ENCODE results near the gene FTSJ3. TPM values are rescaled to one million over a fixed set of nuclear protein-coding genes. Genes with fewer than 3 reads are reported as not detected.

Gene FTSJ3
- total RNA-seq, 1 experiment from 2014 or later: 124 TPM

GRCh38 chr17:63843910-63844677 is 16.6 kb upstream of the FTSJ3 start:
- DNase-seq (ENCODE audit: low spot score): no peak

DNA sequence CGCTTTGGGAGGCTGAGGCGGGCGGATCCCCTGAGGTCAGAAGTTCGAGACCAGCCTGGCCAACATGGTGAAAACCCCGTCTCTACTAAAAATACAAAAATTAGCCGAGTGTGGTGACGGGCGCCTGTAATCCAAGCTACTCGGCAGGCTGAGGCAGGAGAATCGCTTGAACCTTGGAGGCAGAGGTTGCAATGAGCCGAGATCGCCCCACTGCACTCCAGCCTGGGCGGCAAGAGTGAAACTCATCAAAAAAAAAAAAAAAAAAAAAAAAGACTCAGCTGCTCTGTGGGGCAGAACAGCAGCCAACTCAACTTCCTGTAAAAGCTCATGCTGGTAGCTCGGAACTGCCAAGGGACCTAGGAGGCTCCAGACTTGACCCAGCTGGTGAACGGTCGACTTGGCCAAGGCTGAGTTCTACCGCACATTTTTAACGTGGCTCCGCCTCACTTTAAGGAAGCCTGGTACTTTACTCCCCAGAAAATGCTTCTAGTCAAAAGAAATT is 16.0 kb upstream of the FTSJ3 start:
- peak; percentile 85 for DNase-seq (ENCODE audit: low spot score)

DNA sequence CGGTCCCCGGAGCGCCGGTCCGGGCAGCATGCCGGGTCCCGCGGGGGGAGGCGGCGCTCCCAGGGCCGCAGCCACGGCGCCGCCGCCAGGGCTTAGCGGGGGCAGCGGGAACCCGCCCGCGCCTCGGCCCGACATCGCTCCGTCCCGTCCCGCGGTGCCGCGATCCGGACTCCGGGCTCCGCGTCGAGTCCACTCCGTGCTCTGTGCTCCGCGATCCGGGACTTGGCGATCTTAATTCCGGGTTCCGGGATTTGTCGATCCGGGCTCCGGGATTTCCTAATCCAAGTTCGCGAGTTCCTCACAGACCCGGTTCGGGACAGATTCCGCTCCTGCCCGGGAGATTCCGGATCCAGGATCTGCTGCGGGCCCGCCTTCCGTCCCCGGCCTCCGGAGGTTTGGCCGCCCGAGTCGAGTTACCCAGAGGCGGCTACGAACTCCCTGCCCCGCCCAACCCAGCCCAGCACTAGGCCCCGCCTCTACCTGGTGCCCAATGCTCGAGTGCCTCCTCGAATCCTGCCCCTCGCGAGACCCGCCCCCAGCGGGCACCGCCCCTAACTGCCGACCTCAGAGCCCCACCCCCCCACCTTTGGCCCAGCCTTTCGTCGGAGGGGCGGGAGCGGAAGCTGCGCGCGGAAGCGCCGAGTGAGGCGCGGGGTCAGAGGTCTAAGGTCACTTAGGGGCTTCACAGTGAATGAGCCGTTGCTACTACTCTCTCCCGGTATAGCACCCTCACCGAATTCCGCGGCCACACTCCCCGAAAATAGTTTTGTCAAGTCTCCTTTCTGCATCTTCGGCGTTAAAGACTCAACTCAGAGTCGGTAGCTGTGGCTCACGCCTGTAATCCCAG is 15.3 kb upstream of the FTSJ3 start, which contains the start of gene SMARCD2:
SMARCD2 (minus strand) TSS at position 146 of the 847 bp plus-strand sequence; CDS start at position 135, 11 bp downstream.
- DNase-seq (ENCODE audit: low spot score): peak; percentile 98

DNA sequence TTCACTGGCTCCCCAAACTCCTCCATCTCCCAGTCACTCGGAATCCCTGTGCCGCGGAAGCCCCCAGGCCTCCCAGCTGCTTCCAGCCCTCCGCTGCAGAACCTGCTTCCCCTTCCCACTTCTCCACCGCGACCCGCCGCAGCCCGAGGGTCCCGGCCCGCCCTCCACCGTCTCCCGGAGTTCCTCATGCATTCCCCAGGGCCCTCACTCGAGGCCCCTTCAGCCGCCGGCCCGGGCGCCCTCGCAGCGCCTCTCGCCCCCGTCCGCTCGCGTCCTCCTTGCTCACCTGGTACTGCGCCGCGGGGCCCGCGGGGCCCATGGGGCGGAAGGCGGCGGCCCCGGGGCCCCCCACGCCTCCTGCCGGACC is 14.7 kb upstream of the FTSJ3 start:
- no peak for DNase-seq (ENCODE audit: low spot score)

DNA sequence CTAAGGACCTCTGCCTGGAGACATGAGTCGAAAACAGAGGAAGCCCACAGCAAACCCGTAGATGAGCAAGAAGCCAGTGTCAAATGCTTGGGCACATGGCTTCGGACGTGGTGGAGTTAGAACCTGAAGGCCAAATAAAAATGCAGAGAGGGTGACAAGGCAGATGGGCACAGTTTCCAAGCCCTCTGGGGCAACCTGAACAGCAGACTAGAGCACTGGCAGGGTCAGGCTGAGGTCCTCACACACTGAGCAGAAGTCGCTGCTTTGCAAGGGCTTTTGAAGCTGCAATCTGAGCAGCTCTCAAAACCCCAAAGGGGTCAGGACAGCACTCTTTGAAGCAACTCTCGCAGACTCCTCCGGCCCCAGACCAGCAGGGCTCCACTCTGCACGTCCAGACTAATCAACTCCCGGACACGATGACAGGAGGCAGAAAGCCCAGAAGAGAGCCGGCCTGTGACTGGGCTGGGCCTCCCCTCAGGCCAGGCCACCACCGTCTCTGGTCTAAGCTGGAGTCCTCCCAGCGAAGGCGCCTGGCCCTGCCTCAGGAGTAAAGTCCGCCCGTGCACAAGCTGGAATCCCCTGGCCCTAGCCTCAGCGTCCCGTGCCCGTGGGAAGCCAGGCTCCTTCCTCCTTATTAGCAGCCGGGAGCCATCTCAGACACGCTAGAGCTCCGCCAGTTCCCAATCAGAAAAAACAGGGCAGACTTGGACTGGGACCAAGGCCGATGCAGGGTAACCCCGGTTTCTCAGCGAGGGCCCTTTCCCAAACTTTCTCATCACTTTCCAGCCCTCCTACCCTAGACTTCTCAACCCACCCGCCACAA is 14.1 kb upstream of the FTSJ3 start:
- no peak for DNase-seq (ENCODE audit: low spot score)

DNA sequence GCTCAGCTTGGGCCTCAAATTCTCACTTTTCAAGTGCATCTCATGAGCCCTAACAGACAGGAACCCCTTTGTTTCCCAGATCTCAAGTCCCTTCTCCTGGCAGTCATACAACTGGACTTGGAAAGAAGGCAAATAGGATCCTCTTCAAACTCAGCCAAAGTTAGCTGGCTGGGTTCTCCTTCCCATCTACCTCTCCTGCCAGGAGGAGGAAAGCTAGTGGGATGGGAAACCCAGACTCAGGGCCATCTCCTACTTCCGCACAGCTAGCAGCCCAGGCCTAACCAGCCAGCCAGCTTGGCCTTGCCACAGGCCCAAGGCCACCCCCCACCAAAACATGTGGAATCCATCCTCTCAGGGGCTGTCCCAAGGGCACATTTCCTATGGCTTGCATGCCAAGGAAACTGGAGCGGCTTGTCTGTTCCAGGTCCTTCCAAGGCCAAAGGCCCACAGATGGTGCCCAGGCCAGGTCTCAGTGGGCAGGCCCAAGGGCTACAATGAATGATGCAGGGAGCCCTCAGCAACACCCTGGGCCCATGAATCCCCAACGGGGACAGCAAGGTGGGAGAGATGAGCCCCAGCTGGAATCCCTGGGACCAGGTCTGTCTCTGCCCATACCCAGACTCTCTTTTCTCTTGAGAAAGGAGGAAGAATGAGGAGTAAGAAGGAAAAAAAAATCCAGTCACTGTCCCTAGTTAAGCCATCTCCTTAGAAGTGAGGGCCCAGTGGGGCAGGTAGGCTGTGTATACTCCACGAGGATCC is 13.3 kb upstream of the FTSJ3 start:
- no peak for DNase-seq (ENCODE audit: low spot score)

DNA sequence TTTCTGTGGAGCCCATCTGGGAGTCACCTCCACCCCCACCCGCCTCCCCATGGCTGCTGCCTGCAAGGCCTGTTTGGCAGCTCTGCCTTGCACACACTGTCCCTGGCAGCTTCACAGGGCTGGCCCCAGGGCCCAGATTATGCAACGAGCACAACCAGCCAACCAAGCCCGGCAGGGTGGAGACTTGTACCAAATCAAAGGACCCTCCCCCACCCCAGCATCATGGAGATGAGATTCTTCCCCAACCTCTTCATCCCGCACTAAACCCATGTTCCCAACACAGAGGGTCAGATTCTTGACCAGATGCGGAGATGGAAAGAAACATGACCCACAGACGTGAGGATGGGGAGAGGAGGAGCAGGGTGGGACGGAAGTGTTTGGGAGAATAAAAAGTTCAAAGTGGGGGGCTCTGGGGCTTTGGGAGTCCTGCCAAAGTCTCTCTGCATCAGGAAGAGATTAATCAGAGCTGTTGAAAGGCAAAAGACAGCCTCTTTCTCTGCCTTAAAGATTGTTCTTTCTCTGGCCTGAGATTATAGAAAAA is 11.2 kb upstream of the FTSJ3 start:
- no peak for DNase-seq (ENCODE audit: low spot score)

GRCh38 chr17:63837962-63838600 is 10.6 kb upstream of the FTSJ3 start:
- DNase-seq (ENCODE audit: low spot score): no peak

DNA sequence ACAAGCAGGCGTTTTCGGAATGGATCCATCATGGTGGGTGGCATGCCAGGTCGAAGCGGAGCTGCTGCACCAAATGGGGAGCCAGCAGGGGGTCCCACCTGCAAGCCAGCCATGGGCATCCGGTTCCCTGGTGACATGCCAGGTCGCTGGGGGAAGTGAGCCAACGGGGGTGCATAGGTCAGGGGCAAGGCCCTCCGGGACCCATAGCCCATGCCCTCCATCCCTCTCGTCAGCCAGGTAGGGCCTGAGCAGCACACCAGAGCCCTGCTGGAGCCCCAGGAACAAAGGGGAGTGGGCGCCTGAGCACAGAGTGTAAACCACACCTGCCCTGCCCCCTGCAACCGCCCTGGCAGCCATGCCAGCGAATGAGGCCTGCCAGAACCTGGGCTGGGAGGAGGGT is 10.0 kb upstream of the FTSJ3 start:
- no peak for DNase-seq (ENCODE audit: low spot score)

DNA sequence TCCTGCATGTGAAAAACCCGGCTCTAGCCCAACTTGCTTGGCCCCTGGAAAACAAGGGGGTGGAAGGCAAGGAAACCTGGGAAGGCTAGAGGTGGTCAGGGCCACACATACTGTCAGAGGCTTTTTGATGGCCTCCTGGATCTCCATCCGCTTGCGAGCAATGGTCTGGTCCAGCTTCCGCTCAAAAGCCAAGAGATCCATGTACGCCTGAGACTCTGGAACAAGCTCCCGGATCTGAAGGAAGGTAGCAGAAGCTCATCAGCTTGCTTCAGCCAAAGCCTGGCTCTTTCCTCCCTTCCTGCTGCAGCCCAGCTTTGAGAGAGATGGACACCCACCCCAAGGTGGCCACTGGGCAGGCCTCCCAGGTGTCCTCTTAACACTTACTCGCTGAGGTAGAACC is 9.3 kb upstream of the FTSJ3 start:
- no peak for DNase-seq (ENCODE audit: low spot score)

DNA sequence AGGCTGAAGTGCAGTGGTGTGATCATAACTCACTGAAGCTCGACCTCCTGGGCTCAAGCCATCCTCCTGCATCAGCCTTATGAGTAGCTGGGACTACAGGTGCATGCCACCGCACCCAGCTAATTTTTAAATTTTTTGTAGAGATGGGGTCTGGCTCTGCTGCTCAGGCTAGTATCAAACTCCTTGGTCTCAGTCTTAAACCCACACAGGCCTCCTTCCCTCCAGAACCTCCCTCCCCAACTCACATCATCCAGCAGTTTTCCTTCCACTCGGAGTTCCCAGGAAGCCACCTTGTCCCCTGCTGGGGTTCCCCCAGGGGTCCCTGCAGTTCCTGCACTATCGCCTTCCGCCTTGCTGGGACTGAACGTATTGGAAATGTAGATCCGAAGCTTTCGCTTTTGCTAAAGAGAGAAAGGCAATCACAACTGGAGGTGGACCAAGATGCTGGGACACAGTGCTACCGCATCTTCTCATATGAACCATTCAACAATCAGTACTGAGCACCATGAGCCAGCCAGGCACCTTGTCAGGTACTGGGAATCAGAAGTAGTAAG is 7.8 kb upstream of the FTSJ3 start:
- no peak for DNase-seq (ENCODE audit: low spot score)

- peak; percentile 94 for DNase-seq (ENCODE audit: low spot score)
Observed at GRCh38 chr17:63834431-63835166, 7.1 kb upstream of the FTSJ3 start.

DNA sequence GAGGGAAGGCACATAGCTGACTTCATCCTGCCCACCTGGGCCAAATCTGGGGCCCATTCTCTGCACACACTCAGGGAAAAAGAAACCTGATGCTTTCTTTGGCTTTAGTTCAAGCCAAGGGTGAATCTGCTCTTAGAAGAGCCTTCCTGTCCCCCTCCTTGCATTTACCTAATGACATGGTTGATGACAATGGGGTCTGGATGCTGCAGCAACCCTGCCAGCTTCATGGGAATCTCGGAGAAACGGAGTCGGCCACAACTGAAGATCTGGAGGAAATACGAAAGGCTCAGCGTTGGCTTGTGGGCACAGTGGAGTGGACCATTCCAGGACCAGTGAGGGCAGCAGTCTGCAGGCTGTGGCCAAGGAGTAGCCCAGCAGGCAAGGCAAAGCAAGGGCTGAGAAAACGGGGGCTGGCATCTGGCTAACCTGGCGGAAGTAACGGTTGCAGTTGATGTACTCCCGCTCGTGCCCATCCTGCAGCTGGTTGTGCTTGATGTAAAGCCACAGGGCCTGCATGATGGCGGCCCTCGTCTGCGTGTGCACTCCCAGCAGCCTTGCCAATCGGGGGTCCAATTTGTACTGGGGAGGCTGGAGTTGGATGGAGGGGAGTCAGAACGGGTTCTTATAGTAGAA is 6.4 kb upstream of the FTSJ3 start:
- DNase-seq (ENCODE audit: low spot score): no peak

DNA sequence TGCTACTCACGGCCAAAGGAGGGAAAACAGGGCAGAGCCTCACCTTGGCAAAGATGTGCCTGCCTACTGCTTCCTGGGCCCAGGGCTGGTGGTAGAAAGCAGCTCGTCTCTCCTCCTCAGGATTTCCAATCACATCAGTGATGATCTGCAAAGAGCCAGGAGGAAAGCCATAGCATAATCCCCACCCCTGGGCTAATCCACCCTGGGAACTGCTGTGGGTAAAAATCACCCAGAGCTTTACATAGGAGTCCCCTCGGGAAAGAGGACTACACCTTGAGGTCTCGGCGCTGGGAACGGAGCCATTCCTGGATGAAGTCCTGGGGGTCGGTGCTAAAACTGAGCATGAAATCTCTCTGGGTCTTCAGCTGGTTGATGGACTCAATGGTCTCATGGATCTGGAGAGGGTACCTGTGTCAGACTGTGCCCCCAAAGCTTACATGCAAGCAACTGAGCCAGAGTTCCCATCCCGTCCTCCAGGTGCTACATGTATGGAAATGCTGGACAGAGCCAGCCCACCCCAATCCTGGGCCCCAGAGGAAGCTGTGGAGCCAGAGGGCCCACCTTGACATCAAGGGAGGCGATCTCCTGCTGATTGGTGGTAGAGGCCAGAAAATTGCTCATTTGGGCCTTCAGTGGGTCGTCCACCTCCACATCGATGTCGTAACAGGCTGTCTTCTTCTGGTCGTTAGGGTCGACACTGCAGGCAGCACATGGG is 5.7 kb upstream of the FTSJ3 start:
- no peak for DNase-seq (ENCODE audit: low spot score)

- DNase-seq (ENCODE audit: low spot score): no peak
Observed at GRCh38 chr17:63832455-63832854, 5.0 kb upstream of the FTSJ3 start.

DNA sequence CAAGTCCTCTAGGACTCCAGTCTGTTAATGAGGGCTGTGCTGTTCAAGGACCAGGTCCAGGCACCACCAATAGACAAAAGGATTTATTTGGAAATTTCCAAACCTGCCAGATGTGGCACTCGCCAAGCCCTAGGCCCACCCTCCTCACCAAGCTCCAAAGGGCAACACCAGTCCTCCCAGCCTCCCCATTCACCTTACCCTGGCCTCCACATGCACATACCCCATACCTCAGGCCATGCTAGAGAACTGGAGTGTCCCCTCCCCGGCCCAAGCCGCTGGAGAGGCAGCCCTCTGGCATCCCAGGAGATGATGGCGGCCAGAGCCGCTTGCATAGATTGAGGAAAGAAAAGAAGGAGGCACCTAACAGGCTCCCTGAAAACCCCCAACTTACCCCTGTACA is 4.6 kb upstream of the FTSJ3 start:
- no peak for DNase-seq (ENCODE audit: low spot score)

DNA sequence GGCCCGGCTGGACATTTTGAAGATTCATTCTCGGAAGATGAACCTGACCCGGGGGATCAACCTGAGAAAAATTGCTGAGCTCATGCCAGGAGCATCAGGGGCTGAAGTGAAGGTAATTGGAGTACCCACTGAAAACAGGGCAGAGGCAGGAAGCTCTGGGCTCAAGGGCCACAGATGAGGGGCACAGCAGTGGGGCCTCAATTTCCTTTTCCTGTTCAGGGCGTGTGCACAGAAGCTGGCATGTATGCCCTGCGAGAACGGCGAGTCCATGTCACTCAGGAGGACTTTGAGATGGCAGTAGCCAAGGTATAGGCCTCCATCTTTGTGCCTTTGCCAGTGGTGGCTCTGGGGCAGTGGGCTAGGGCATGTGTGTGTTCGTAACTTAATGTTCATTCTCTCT is 4.0 kb upstream of the FTSJ3 start:
- DNase-seq (ENCODE audit: low spot score): no peak

DNA sequence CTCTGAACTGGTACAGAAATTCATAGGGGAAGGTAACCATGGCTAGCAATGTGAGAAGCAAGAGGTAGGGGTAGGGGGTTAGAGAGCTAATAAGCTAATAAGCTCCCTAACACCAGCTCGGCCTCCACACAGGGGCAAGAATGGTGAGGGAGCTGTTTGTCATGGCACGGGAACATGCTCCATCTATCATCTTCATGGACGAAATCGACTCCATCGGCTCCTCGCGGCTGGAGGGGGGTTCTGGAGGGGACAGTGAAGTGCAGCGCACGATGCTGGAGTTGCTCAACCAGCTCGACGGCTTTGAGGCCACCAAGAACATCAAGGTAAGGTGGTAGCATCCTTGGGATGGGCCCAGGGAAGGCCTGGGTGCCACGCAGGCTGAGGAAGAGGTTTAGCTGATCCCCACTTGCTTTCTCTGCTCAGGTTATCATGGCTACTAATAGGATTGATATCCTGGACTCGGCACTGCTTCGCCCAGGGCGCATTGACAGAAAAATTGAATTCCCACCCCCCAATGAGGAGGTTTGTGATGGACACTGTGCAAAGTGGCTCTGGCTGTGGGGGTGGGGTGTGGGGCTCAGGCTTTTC is 3.5 kb upstream of the FTSJ3 start:
- no peak for DNase-seq (ENCODE audit: low spot score)

All from H4 (cell line).